Osteocyte (in vitro differentiated cells): ENCODE measurements around the gene BAIAP2. TPM values are rescaled to one million over a fixed set of nuclear protein-coding genes. Genes with fewer than 3 reads are reported as not detected.

Experiments used
- DNase-seq: peaks from one replicate; pipeline ENCODE4 v3.0.0; 2021; ENCODE audit warnings: mixed read lengths; ENCODE audit not compliant: unreplicated experiment; ENCODE audit errors: extremely low spot score
- H3K27ac Mint-ChIP-seq: one replicate; pipeline ENCODE4 v1.8.0; 2021; ENCODE audit warnings: mild to moderate bottlenecking, mixed read lengths; ENCODE audit not compliant: unreplicated experiment
- H3K27me3 Mint-ChIP-seq: one replicate; pipeline ENCODE4 v1.8.0; 2021; ENCODE audit warnings: mixed read lengths; ENCODE audit not compliant: unreplicated experiment
- H3K36me3 Mint-ChIP-seq: one replicate; pipeline ENCODE4 v1.8.0; 2021; ENCODE audit warnings: mixed read lengths; ENCODE audit not compliant: unreplicated experiment
- H3K4me1 Mint-ChIP-seq: one replicate; pipeline ENCODE4 v1.8.0; 2021; ENCODE audit warnings: mixed read lengths; ENCODE audit not compliant: unreplicated experiment
- H3K4me3 Mint-ChIP-seq: one replicate; pipeline ENCODE4 v1.8.0; 2021; ENCODE audit warnings: mild to moderate bottlenecking, moderate library complexity, mixed read lengths; ENCODE audit not compliant: unreplicated experiment
- H3K9me3 Mint-ChIP-seq: one replicate; pipeline ENCODE4 v1.8.0; 2021; ENCODE audit warnings: mixed read lengths; ENCODE audit not compliant: unreplicated experiment
- total RNA-seq: library from RNA; stranded (reverse); gene quantifications from 2 replicates; pipeline ENCODE4 v1.2.1, GENCODE V29; 2021
- TF ChIP-seq, protein P1 (sequence below): fragments of 200-600 bp; sonication (generic); IDR thresholded peaks from 2 replicates; pipeline ENCODE4 v1.5.0; 2021; ENCODE audit warnings: antibody characterized with exemption, mild to moderate bottlenecking, moderate library complexity

BAIAP2 gene
- total RNA-seq, 1 donor from 2014 or later: 29.0 TPM

DNA sequence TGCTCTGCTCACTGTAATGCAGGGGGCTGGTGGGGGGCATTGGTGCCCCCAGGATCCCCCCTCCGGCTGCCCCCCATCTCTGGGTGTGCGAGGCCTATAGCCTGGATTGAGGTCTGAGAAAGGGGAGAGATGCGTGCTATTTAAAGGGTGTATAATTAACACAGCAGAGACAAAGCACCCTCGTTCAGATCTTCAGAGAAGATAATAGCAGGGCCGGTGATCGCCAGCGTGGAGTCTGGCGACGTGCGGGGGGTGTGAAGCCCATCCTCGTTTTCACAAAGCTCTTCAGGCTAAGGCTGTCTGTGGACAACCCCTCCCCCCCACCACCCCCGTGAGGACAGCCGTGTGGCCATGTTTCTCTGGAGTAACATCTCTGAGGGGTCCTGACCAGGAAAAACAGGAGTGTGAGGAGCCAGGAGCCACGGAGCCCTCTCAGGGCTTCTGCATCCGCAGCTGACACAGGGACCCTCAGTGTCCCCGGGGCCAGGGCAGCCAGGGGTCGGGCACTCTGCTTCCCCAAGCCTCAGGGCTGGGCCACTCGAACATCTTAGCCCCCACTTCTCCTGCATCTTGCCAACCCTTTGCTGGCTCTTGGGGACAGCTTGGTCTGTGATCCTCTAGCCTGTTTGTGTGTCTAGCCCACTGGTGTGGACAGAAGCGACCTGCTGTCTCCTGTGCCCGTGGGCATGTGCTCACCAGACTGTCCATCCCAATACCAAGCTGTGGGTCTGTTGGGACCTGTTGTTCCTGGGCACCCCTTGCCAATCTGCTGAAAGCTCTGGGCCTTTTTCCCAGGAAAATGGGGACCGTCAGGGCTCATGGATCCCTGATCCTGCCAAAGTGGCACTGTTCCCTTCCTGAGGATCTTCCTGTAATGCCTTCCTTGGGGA, 58.9 kb downstream of the BAIAP2 start:
- H3K36me3 Mint-ChIP-seq: no peaks in the 10 kb centered on the region
- TF ChIP-seq, protein P1, sequence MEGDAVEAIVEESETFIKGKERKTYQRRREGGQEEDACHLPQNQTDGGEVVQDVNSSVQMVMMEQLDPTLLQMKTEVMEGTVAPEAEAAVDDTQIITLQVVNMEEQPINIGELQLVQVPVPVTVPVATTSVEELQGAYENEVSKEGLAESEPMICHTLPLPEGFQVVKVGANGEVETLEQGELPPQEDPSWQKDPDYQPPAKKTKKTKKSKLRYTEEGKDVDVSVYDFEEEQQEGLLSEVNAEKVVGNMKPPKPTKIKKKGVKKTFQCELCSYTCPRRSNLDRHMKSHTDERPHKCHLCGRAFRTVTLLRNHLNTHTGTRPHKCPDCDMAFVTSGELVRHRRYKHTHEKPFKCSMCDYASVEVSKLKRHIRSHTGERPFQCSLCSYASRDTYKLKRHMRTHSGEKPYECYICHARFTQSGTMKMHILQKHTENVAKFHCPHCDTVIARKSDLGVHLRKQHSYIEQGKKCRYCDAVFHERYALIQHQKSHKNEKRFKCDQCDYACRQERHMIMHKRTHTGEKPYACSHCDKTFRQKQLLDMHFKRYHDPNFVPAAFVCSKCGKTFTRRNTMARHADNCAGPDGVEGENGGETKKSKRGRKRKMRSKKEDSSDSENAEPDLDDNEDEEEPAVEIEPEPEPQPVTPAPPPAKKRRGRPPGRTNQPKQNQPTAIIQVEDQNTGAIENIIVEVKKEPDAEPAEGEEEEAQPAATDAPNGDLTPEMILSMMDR: no peak
- no peaks in the 10 kb centered on the region for H3K9me3 Mint-ChIP-seq
- H3K27ac Mint-ChIP-seq: peak overlapping the region; percentile 97
- H3K4me3 Mint-ChIP-seq: no peak overlapping the region
- H3K4me1 Mint-ChIP-seq: peaks cover 59% of the 10 kb centered on the region
- no peaks in the 10 kb centered on the region for H3K27me3 Mint-ChIP-seq
- DNase-seq: no peak

DNA sequence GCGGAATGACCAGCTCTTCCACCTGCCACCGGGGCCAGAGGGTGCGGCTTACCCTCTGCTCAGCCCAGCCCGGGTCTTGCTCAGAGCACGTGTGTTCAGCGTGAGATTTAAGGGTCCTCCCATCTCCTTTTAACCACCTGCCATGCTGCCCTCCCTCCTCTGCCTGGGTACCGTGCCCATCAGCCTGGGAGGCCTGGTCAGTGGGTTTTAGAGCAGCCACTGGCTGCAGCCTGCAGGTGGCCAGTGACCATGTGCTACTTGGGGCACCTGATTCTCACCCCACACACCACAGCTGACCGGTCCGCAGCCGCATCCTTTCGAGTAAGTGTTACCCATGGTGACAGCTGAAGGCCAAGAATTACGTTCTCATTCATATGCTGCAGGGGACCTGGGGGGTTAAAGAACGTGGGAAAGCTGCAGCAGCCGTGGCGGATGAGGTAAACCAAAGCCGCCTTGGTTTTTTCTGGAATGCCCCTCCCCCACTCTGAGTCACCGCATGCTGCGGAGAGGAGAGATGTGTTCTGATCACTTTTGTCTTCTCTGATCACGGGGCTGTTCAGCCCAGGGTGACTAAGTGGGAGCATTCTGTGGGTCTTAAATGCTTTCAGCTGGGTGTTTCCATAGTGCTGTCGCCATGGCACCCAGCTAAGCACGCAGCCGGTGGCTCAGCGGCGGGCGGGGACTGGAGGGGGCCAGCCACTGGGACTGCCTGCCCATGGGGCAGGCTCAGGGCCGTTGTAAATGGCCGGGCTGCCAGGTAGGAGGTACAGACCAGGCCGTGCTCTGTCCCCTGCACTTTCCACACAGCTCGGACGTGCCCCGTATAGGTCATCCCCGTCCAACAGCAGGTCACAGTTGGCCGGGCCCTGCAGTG, 59.8 kb downstream of the BAIAP2 start:
- H3K36me3 Mint-ChIP-seq: no peaks in the 10 kb centered on the region
- H3K4me1 Mint-ChIP-seq: peaks cover 59% of the 10 kb centered on the region
- TF ChIP-seq, protein P1: no peak
- DNase-seq: peak; percentile 95
- H3K9me3 Mint-ChIP-seq: no peaks in the 10 kb centered on the region
- H3K27ac Mint-ChIP-seq: peak overlapping the region; percentile 97
- H3K27me3 Mint-ChIP-seq: no peaks in the 10 kb centered on the region
- H3K4me3 Mint-ChIP-seq: no peak overlapping the region

DNA sequence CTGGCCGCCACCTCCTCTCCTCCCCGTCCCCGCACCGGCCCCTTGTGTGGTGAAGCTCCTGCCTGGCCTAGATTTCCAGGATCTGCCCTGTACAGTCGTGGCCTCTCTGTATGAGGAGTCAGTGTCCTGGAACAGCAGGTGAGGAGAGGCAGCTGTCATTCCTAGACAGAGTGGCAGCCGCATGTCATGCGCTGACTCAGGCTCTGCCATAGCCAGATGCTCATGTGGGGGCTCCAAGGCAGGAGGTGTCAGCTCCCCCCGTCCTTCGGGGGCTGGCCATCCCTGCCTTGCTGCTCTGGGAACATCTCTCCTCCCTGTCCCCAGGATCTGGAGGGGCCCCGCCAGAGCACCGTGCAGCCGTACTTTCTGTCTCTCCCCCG, 60.4 kb downstream of the BAIAP2 start:
- TF ChIP-seq, protein P1: no peak
- no peaks in the 10 kb centered on the region for H3K36me3 Mint-ChIP-seq
- no peaks in the 10 kb centered on the region for H3K9me3 Mint-ChIP-seq
- H3K4me1 Mint-ChIP-seq: peaks cover 56% of the 10 kb centered on the region
- no peak overlapping the region for H3K4me3 Mint-ChIP-seq
- DNase-seq: no peak
- H3K27ac Mint-ChIP-seq: peak overlapping the region; percentile 97
- H3K27me3 Mint-ChIP-seq: no peaks in the 10 kb centered on the region

DNA sequence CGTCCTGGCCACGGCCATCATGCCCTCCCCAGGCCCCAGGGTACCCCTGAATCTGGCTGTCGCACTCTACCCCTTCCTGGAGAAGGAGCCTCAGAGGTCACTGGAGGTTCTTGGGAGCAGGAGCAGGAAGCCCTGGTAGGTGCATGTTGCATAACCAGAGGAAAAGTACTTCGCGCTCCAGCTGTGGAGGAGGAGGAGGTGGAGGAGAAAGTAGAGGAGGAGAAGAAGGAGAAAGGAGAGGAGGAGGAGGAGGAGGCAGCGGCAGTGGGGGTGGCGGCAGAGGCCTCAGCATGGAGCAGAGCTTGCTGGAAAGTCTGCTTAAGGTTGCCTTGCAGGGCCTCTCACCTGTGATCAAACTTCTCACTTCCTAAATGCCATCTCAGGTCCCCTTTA, 61.8 kb downstream of the BAIAP2 start:
- no peaks in the 10 kb centered on the region for H3K9me3 Mint-ChIP-seq
- no peaks in the 10 kb centered on the region for H3K27me3 Mint-ChIP-seq
- TF ChIP-seq, protein P1: no peak
- DNase-seq: no peak
- H3K36me3 Mint-ChIP-seq: no peaks in the 10 kb centered on the region
- H3K4me3 Mint-ChIP-seq: no peak overlapping the region
- peaks cover 50% of the 10 kb centered on the region for H3K4me1 Mint-ChIP-seq
- peak overlapping the region; percentile 97 for H3K27ac Mint-ChIP-seq
